Mesendoderm (in vitro differentiated cells): Measurements from ENCODE around the gene PPA2.

Source experiments
- DNase-seq: peaks from one replicate; pipeline ENCODE4 v3.0.0; 2013
- H2AK5ac ChIP-seq: 2 replicates; pipeline ENCODE4 v1.6.1; 2013; ENCODE audit warnings: low read length, inconsistent platforms
- H2BK120ac ChIP-seq: 2 replicates; pipeline ENCODE4 v1.6.1; 2013; ENCODE audit warnings: low read depth, mild to moderate bottlenecking, low read length, moderate library complexity, mixed read lengths
- H2BK15ac ChIP-seq: replicated peaks from 2 replicates; pipeline ENCODE4 v1.6.1; 2013; ENCODE audit warnings: low read depth, mild to moderate bottlenecking, moderate library complexity
- H2BK5ac ChIP-seq: 2 replicates; pipeline ENCODE4 v1.6.1; 2013; ENCODE audit warnings: low read length, inconsistent platforms
- H3K18ac ChIP-seq: 2 replicates; pipeline ENCODE4 v1.6.1; 2013; ENCODE audit warnings: mild to moderate bottlenecking, low read length, mixed read lengths
- H3K23ac ChIP-seq: one replicate; pipeline ENCODE4 v1.6.1; 2013; ENCODE audit warnings: low read length
- H3K27ac ChIP-seq: 2 replicates; pipeline ENCODE4 v1.5.1; 2013; ENCODE audit warnings: low read depth, mild to moderate bottlenecking, inconsistent platforms, low read length, moderate library complexity
- H3K27me3 ChIP-seq: 2 replicates; pipeline ENCODE4 v1.6.1; 2013; ENCODE audit warnings: low read length, control low read depth, mild to moderate bottlenecking, inconsistent platforms; ENCODE audit not compliant: insufficient read depth, poor library complexity
- H3K36me3 ChIP-seq: 2 replicates; pipeline ENCODE4 v1.6.1; 2013; ENCODE audit warnings: low read length, inconsistent platforms; ENCODE audit not compliant: control insufficient read depth, insufficient read depth
- H3K4ac ChIP-seq: one replicate; pipeline ENCODE4 v1.6.1; 2013; ENCODE audit warnings: low read depth, mild to moderate bottlenecking, low read length, moderate library complexity
- H3K4me1 ChIP-seq: 2 replicates; pipeline ENCODE4 v1.6.1; 2013; ENCODE audit warnings: low read depth, low read length, inconsistent platforms; ENCODE audit not compliant: control insufficient read depth
- H3K4me2 ChIP-seq: 2 replicates; pipeline ENCODE4 v1.6.1; 2013; ENCODE audit warnings: low read length
- H3K4me3 ChIP-seq: 2 replicates; pipeline ENCODE4 v1.5.1; 2013; ENCODE audit warnings: mild to moderate bottlenecking, low read length
- H3K56ac ChIP-seq: one replicate; pipeline ENCODE4 v1.6.1; 2013; ENCODE audit warnings: low read length
- H3K79me1 ChIP-seq: 2 replicates; pipeline ENCODE4 v1.6.1; 2013; ENCODE audit warnings: low read length, inconsistent platforms
- H3K79me2 ChIP-seq: 2 replicates; pipeline ENCODE4 v1.6.1; 2013; ENCODE audit warnings: mild to moderate bottlenecking, low read length; ENCODE audit not compliant: control insufficient read depth, insufficient read depth
- H3K9ac ChIP-seq: 2 replicates; pipeline ENCODE4 v1.6.1; 2013; ENCODE audit warnings: low read length, inconsistent platforms
- H4K5ac ChIP-seq: one replicate; pipeline ENCODE4 v1.6.1; 2013; ENCODE audit warnings: low read length
- H4K8ac ChIP-seq: one replicate; pipeline ENCODE4 v1.6.1; 2013; ENCODE audit warnings: low read depth, mild to moderate bottlenecking, control low read depth, low read length, moderate library complexity
- WGBS: extraction: QIAGEN DNeasy Blood & Tissue Kit; methylation state at CpG from one replicate; pipeline ENCODE4 v1.1.7; 2013; ENCODE audit warnings: low lambda C conversion rate, missing lambda C conversion rate; ENCODE audit not compliant: insufficient coverage; ENCODE audit errors: extremely low coverage; 5-methylcytosine and 5-hydroxymethylcytosine counted together

The PPA2 gene

GRCh38 chr4:105437637-105438036 lies 36.2 kb downstream of the PPA2 start:
- no peak overlapping the region for H3K18ac ChIP-seq
- whole genome bisulfite sequencing: no CpG with 5 or more reads among the region's 6 CpGs
- no peak overlapping the region for H2BK5ac ChIP-seq
- H3K27ac ChIP-seq: no peak overlapping the region
- H3K79me1 ChIP-seq: no peaks in the 10 kb centered on the region
- no peak overlapping the region for H2AK5ac ChIP-seq
- no peaks in the 10 kb centered on the region for H3K4me1 ChIP-seq
- H3K4me3 ChIP-seq: no peak overlapping the region
- H2BK120ac ChIP-seq: no peak overlapping the region
- H2BK15ac ChIP-seq: no peak overlapping the region
- no peak overlapping the region for H3K4ac ChIP-seq
- no peaks in the 10 kb centered on the region for H3K79me2 ChIP-seq
- DNase-seq: no peak
- H3K23ac ChIP-seq: no peak overlapping the region
- H3K27me3 ChIP-seq: no peaks in the 10 kb centered on the region
- no peak overlapping the region for H3K9ac ChIP-seq
- no peak overlapping the region for H4K5ac ChIP-seq
- H3K36me3 ChIP-seq: peaks cover 2% of the 10 kb centered on the region
- H3K56ac ChIP-seq: no peak overlapping the region
- H3K4me2 ChIP-seq: no peak overlapping the region
- H4K8ac ChIP-seq: no peak overlapping the region

- no peaks in the 10 kb centered on the region for H3K4me1 ChIP-seq
- DNase-seq: no peak
- H3K9ac ChIP-seq: no peak overlapping the region
- H4K8ac ChIP-seq: no peak overlapping the region
- H3K27me3 ChIP-seq: no peaks in the 10 kb centered on the region
- H3K4me3 ChIP-seq: no peak overlapping the region
- no peaks in the 10 kb centered on the region for H3K79me1 ChIP-seq
- H3K27ac ChIP-seq: no peak overlapping the region
- no peak overlapping the region for H3K18ac ChIP-seq
- no peak overlapping the region for H2BK120ac ChIP-seq
- H2AK5ac ChIP-seq: no peak overlapping the region
- no peak overlapping the region for H3K4me2 ChIP-seq
- no peak overlapping the region for H3K4ac ChIP-seq
- no peak overlapping the region for H4K5ac ChIP-seq
- H3K23ac ChIP-seq: no peak overlapping the region
- no peak overlapping the region for H3K56ac ChIP-seq
- H3K36me3 ChIP-seq: peaks cover 2% of the 10 kb centered on the region
- H3K79me2 ChIP-seq: no peaks in the 10 kb centered on the region
- H2BK15ac ChIP-seq: no peak overlapping the region
- no peak overlapping the region for H2BK5ac ChIP-seq
Measured at GRCh38 chr4:105436414-105436813, 37.4 kb downstream of the PPA2 start.

GRCh38 chr4:105434940-105435339 lies 38.9 kb downstream of the PPA2 start:
- H3K18ac ChIP-seq: no peak overlapping the region
- H2AK5ac ChIP-seq: no peak overlapping the region
- H2BK15ac ChIP-seq: no peak overlapping the region
- H4K8ac ChIP-seq: no peak overlapping the region
- no peak overlapping the region for H3K27ac ChIP-seq
- H3K4ac ChIP-seq: no peak overlapping the region
- H2BK5ac ChIP-seq: no peak overlapping the region
- no peak overlapping the region for H3K4me3 ChIP-seq
- no peak for DNase-seq
- no peaks in the 10 kb centered on the region for H3K27me3 ChIP-seq
- H3K79me1 ChIP-seq: no peaks in the 10 kb centered on the region
- H3K9ac ChIP-seq: no peak overlapping the region
- no peak overlapping the region for H3K4me2 ChIP-seq
- H4K5ac ChIP-seq: no peak overlapping the region
- WGBS: 100% methylated on average over 1 of the region's 3 CpGs
- H2BK120ac ChIP-seq: no peak overlapping the region
- no peaks in the 10 kb centered on the region for H3K4me1 ChIP-seq
- no peaks in the 10 kb centered on the region for H3K79me2 ChIP-seq
- peaks cover 2% of the 10 kb centered on the region for H3K36me3 ChIP-seq
- no peak overlapping the region for H3K23ac ChIP-seq
- H3K56ac ChIP-seq: no peak overlapping the region

- H4K5ac ChIP-seq: no peak overlapping the region
- H2BK120ac ChIP-seq: no peak overlapping the region
- H3K56ac ChIP-seq: no peak overlapping the region
- H3K9ac ChIP-seq: no peak overlapping the region
- H3K79me2 ChIP-seq: no peaks in the 10 kb centered on the region
- H3K18ac ChIP-seq: no peak overlapping the region
- no peak overlapping the region for H2BK15ac ChIP-seq
- H3K4ac ChIP-seq: no peak overlapping the region
- H4K8ac ChIP-seq: no peak overlapping the region
- no CpG with 5 or more reads among the region's 3 CpGs for WGBS
- no peak overlapping the region for H3K27ac ChIP-seq
- no peaks in the 10 kb centered on the region for H3K4me1 ChIP-seq
- H3K23ac ChIP-seq: no peak overlapping the region
- DNase-seq: no peak
- H2AK5ac ChIP-seq: no peak overlapping the region
- no peak overlapping the region for H2BK5ac ChIP-seq
- H3K4me3 ChIP-seq: no peak overlapping the region
- H3K79me1 ChIP-seq: no peaks in the 10 kb centered on the region
- H3K36me3 ChIP-seq: peaks cover 2% of the 10 kb centered on the region
- H3K27me3 ChIP-seq: no peaks in the 10 kb centered on the region
- H3K4me2 ChIP-seq: no peak overlapping the region
Measured at GRCh38 chr4:105433421-105433820, 40.4 kb downstream of the PPA2 start.

- H3K36me3 ChIP-seq: peaks cover 2% of the 10 kb centered on the region
- DNase-seq: no peak
- H2BK120ac ChIP-seq: no peak overlapping the region
- no peak overlapping the region for H3K23ac ChIP-seq
- H3K4me1 ChIP-seq: no peaks in the 10 kb centered on the region
- no peaks in the 10 kb centered on the region for H3K79me2 ChIP-seq
- no peak overlapping the region for H3K9ac ChIP-seq
- no peak overlapping the region for H3K4me3 ChIP-seq
- H4K5ac ChIP-seq: no peak overlapping the region
- H2BK15ac ChIP-seq: no peak overlapping the region
- no peak overlapping the region for H3K56ac ChIP-seq
- H3K4me2 ChIP-seq: no peak overlapping the region
- H3K79me1 ChIP-seq: no peaks in the 10 kb centered on the region
- no peak overlapping the region for H2BK5ac ChIP-seq
- no peak overlapping the region for H3K27ac ChIP-seq
- H2AK5ac ChIP-seq: no peak overlapping the region
- H3K18ac ChIP-seq: no peak overlapping the region
- no peak overlapping the region for H3K4ac ChIP-seq
- no CpG with 5 or more reads among the region's 4 CpGs for WGBS
- no peaks in the 10 kb centered on the region for H3K27me3 ChIP-seq
- H4K8ac ChIP-seq: no peak overlapping the region
Measured at GRCh38 chr4:105432438-105432837, 41.4 kb downstream of the PPA2 start.

GRCh38 chr4:105430811-105431210 lies 43.1 kb downstream of the PPA2 start:
- Histone ChIP-seq H3K27me3 (no peaks in the 10 kb centered on the region), H3K9ac (no peak overlapping the region), H2AK5ac (no peak overlapping the region), H3K4me2 (no peak overlapping the region), H2BK15ac (no peak overlapping the region), H3K27ac (no peak overlapping the region), H3K18ac (no peak overlapping the region), H3K36me3 (peaks cover 2% of the 10 kb centered on the region), H2BK5ac (no peak overlapping the region), H3K23ac (no peak overlapping the region), H4K8ac (no peak overlapping the region), H3K4me1 (no peaks in the 10 kb centered on the region), H3K56ac (no peak overlapping the region), H2BK120ac (no peak overlapping the region), H3K4me3 (no peak overlapping the region), H3K4ac (no peak overlapping the region), H4K5ac (no peak overlapping the region), H3K79me2 (no peaks in the 10 kb centered on the region), H3K79me1 (no peaks in the 10 kb centered on the region)
- DNase-seq: no peak
- WGBS: no CpG with 5 or more reads among the region's 1 CpG
